Pons (tissue), 1 donor: ENCODE results near the gene STK39.
"Not testable (repeated sequence)": the region's sequence is repeated elsewhere in the genome, so short reads cannot be mapped to it uniquely, and the experiment has no call there.

ENCODE experiments used
- DNase-seq: peaks from one replicate; pipeline ENCODE4 v3.0.0-alpha.2; 2016; ENCODE audit warnings: low spot score

The STK39 gene

DNA sequence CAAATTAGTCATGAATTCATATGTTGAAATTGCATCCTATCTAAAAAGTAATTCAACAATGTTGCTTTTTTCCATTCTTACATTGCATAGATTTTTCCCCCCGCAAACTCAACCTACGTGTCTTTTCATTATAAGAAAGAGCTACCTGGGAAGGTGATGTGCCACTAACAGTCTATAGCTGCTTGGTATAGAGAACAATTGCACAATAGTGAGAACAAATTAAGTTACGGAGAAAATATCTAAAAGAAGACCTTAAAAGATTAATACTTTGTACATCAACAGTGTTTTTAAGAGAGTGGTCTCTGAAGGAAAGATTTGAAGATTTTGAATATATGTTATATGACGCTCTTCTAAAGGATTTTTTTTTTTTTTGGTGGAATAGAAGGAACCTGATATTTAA, 111.8 kb downstream of the STK39 start:
- DNase-seq, result no peak

DNA sequence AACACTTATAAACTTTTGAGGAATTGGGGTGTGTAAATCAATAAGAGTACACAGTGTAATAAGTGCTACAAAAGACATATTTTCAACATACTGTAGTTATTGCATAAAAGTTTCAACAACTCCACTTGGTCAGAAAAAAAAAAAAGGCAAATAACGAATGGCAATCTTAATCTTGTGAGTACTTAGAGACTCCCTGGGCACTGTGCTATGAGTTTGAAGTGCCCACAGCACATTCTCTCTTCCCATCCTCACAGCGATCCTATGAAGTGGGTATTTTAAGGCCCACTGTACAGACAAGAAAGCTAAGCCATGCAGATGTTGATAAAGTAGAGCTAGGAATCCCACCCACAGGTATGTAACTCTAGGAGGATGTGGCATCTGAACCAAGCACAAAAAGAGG, 112.3 kb downstream of the STK39 start:
- DNase-seq, result no peak

DNA sequence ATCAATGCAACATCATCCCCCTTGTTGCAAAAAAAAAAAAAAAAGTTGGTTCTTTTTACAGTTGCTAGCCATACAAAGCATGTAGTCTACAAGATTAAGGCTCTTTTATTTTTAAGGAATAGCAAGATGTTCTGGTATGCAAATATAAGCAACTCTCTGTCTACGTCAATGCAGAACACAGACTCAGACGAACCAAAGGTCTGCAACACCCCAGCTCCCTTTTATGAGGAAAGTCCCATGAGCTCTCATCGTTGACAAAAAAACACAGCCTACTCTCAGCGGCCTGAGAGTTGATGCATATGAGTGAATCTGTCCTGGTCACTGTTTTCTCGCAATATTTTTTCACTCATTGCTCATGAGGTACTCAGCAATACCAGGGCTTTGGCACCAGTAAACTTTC, 112.9 kb downstream of the STK39 start:
- DNase-seq, result no peak

DNA sequence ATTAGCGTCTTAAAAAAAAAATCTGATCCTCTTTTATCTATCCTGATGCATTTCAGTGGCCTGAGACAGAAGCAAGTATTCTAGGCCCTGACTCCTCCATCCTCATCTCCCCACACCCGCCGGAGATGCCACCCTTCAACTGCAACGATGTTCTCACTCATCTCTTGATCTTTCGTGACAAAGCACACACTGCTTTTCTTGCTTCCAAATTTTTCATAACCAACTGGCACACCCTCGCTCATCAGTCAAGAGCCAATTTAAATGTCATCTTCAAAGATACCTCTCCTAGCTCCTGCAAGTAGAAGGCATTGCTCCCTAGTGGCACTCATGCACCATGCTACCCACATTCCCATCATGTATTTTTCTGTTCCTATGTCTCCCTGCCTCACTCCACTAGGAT, 115.0 kb downstream of the STK39 start:
- no peak for DNase-seq

DNA sequence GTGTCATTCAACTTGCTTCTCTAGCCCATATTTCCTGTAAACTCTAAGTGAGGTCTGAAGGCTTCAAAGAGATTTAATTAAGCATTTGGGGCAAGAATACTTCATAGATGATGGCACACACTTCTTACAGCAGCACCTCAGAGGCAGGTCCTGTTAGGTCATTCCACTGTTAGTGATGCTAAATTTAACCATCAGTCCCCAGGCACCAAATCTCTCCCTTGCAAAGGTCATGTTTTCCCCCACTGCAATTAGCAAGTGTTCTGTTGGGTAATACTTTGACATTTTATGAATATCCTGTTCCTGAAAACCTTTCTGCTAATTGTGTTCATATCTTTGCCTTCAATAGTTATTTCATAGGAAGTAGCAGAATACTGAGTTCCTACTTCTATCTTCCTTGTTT, 117.0 kb downstream of the STK39 start:
- no peak for DNase-seq

DNA sequence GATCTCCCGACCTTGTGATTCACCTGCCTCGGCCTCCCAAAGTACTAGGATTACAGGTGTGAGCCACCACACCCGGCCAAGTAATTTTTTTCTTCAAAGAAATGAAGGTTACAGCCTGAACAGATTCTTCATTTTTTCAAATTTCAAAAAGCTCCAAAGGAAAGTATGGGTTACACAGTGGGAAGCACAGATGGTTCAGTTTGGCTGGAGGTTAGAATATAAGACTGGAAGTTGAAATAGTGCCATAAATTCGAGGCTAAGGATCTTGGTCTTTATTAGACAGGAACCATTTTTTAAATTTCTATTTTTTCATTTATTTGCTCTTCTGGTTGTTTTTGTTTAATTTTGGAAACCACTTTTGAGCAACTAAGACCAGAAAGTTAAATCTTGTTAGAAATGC, 120.0 kb downstream of the STK39 start:
- DNase-seq, result no peak

DNA sequence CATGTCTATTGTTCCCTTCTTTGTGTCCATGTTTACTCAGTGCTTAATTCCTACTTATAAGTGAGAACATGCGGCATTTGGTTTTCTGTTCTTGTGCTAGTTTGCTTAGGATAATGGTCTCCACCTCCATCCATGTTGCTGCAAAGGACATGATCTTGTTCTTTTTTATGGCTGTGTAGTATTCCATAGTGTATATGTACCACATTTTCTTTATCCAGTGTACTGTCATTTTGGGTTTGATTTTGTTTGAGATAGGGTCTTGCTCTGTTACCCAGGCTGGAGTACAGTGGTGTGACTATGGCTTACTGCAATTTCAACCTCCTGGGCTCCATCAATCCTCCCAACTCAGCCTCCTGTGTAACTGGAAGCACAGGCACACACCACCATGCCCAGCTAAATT, 125.2 kb downstream of the STK39 start:
- DNase-seq, result not testable (repeated sequence)

DNA sequence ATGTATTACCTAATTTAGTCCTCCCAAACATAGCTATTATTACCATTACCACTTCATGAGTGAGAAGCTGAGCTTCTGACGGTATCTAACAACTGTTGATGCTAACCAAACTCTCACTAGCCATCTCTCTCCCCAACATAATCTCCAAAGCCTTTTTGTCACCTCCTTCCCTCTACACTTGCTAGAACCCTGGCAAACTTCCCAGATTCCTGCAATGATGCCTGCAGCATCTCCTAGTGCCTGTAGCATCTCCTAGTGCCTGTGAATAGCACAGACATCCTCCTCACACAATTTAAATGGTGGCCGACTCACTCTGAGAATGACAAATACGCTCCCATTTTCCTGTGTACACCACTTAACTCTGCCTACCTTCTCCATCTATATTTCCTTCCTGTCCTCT, 126.7 kb downstream of the STK39 start:
- DNase-seq, result no peak

DNA sequence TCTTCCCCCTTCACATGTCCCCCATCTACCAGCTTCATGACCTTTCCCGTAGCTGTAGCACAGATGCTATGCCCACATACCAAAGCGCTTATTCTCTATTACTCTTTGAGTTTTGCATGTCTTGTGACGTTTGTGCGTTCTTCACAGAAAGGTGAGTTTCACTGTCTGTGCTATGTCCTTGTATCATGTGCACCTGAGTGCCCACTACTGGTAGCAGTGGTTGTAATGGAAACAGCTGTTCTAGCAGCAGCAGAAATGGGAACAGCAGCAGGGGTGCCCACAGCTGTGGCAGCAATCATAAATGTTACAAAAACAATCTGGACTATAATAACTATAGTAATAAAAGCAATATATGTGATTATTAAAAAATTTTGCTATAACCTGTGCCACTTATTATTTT, 127.1 kb downstream of the STK39 start:
- no peak for DNase-seq

DNA sequence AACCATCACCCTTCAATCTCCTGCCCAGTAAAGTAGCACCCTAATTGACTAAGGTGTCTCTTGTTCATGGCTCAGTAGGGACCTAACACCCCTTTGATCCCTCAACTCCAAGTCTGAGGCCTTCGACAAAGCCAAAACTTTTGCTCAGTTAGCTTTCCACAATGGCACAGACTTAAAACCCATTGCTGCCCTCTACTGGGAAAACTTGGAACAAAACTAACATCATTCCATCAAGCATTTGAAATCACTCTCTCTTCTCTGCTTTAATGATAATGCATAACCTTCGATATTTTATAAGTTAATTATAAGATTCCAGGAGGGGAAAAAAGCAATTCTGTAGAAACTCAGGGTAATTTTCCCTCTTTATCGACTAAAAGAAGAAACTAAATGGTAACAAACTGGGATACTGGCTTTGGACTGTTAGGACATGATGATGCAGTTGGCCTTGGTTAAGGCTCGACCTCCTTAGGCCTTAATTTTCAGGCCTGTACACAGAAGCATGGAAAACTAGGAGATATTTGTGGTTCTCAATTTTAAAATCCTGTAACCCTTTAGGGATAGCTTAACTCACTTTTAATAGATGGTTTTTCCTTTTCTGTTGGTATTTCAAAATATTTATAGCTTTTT, 127.8 kb downstream of the STK39 start:
- DNase-seq, result peak; percentile 79

DNA sequence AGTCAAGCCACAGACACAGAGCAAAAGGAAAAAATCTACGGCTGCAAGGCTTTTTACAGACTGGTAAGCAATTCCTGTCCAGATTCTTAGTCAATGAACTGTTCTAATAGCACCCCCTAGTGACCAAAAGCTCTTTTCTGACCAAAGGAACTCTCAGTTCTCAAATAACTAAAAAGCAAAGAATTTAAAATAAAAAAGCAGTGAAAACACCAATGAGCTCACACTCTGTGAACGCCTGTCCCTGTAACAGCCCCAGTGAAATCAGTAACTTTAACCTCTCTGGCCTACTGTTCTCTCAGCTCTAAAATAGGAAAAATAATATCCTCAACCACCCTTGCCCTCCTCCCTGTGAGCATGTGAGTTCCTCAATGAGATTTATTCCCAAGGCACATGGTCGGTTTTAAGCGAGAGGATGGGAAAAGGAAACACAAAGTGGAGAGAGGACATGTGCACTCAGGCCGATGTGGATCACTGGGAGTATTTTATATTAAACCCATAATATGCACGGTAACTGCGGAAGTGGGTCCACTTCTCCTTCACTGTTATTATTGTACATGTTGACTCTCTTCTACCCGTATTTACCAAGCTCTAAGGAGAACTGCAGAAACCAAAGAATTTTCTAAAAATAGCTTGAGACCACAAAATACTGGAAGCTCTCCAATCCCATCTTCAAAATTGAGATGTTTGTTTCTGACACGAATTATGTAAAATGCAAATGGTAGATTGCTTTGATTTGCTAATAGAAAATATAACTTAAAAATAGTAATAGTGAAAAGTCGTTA, 128.5 kb downstream of the STK39 start:
- DNase-seq, result peak; percentile 87

DNA sequence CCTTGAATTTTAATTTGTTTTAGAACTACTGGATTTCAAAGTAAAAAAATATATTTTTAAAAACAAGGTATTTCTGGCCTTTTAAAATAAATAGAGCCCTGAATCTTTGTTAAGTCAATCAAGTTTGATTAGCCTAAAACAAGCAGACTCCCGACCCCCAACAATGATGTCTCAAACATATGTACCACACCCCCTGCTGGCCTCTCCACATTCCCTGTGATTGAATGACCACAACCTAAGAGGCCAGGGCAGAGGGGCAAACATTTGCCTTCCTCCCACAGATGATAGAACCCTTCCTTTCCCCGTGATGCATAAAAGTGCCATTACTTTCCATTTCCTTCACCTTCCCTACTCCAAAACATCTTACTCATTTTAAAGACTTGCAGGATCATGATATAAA, 130.9 kb downstream of the STK39 start:
- no peak for DNase-seq

DNA sequence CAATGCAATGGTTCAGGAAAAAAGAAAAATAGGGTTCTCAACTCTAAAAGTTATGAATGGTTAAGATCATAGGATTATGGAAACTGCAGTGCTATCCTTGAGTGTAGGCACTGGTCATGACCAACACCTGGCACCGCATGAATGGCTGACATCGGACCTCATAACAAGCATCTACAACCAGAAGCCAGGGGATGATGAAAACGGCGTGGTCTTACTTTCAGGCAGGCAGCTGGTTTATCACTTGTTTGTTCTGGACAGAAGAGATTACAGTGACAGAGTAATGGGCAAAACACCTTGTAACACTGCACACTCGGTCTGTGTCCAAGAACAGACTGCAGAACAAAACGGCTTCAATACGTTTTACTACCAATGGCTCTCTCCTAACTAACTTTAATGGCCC, 132.8 kb downstream of the STK39 start:
- DNase-seq, result no peak

DNA sequence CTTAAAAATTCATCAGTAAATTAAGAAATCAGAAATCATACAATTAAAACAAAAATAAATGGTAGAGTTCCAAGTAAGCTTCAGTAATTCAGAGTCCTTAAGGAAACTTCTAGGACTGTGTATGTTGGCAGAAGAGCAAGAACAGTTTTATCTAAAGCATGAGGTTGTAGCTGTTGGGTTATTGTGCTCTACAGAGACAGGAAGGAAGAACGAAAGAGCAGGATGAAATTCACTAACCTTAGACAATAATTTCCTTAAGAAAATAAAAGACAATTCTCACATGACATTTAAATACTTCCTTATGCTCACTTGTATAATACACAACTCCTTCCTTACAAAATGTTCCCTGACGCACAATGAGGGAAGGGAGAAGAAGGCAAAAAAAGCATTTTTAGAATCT, 133.4 kb downstream of the STK39 start:
- DNase-seq, result no peak

DNA sequence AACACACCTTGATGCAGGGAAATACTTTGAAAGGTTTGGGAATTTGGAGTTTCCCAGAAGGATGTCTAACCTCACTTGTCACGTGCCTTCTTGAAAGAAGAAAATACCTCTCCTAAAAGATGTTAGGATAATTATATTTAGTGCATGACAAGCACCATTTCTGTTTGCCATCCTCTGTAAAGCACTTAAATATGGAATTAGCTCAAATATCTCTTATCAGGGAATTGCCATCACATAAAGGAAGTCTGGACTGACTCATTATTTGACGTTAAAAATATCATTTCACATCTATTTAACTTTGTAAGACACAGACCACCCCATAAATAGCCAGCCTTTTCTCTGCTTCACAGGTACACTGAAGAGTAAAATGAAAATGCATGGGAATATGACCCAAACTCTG, 140.1 kb downstream of the STK39 start:
- DNase-seq, result no peak

DNA sequence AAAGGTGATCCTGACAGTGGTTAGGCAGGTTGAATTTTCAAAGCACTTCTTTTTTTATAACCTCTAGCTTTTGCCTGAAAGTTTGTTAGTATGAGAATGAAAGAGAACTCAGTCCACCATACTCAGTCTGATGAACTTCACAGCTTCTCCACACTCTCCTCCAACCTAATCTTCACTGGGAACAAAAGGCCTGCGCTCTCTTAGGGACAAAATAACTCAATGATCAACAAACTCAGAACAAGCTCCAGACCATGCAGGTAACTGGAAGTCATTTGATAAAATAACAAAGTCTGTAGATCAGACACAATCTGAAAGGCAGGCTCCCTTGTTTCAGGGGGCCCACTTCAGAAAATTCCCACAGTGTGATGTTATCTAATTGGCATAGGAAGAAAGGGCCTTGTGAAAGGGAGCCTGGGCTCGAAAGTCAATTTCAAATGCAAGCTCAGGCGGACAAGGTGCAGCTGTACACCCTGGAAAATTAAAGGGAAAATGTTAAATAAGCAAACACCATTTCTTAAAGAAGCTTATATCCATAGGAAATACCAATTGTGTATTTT, 142.2 kb downstream of the STK39 start:
- DNase-seq, result no peak

DNA sequence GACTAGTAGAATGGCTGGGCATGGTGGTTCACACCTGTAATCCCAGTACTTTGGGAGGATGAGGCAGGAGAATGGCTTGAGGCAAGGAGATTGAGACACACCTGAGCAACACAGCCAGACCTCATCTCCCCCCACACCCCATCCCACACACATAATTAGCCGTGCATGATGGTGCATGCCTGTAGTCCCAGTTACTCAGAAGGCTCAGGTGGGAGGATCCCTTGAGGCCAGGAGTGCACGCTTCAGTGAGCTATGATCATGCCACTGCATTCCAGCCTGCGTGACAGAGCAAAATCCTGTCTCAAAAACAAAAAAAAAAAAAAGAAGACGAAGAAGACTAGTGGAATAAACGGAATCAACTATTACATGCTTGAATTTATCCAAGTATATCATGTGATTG, 150.0 kb downstream of the STK39 start:
- DNase-seq, result no peak

DNA sequence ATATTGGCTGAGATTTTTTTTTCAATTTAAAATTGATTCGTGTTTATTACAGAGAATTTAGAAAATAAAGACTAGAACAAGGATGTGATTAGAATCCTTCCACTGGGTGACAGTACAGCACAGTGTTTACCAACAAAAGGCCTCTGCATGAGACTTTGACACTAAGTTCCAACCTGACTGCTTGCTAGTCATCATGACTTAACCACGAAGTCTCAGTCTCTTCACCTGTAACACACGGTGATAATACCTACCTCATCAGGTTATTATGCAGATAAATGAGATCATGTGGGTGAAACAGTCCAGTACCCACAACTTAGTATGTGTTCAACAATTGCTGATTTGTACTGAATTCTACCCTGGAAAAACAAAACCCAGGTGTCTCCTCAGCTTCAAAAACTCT, 151.2 kb downstream of the STK39 start:
- DNase-seq, result no peak

DNA sequence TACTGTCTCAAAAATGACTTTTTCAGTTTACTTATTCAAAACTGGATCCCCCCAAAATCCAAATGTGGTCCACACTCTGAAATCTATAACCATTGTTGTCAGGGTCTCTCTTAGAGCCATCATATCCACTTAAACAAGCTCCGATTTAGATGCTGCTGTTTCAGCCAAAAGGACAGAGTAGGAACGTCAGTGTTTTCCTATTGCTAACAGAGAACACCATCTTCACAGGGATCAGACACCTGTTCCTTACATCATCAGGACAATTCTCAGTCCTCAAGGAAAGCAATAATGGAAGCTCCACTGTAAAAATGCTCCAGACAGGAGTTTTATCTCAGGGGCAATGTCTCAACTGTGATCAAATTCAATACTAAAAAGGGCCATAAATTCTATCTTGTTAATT, 155.4 kb downstream of the STK39 start:
- DNase-seq, result no peak

DNA sequence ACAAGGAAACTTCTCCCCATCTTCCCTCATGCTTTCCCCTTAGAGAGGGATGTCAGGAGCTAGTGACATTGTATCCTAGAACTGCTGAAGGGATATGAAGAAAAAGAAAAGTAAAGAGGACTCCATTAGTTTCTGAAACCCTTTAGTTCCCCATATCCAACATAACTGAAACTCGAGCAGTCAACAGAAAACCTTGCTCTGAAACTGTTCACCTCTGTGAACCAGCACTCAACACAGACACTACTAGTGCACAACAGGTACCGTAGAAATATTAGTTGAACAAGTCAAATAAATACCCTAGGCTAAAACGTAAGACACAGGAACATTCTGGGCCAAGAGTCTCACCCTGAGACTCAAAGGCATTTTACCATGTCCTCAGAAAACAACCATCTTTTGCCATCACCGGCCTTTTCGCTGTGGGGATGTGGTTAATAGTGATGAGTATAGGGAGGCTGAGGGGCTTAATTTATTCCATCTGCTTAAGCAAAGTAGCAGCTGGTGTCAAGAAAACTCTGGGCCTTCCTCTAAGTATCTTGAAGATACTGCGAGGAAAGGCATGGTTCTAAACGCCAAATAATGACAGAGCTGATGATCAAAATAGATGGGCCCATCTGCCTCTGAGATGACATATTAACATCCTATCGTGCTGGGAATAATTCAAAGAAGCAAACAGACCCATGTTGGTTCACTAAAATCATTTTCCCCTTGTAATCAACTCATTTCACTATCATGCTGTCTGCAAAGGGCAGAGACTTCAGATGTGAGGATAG, 156.8 kb downstream of the STK39 start:
- DNase-seq, result no peak

DNA sequence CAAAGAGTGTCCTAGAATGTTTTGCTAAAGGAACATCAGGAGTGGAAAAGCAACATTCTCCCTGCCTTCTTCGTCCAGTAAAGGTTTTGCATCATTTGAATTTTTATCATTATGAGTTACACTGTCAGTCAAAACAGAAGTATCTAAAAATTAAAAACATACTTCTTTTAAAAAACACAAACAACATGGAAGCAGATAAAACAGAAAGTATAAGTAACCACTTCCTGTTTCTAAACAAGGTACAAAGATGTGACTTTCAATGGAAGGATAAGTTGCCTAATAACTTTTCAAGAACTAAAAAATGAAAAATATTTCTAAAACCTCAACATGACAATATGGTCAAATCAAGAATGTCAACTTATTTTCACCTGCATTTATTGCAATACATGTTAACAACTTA, 158.2 kb downstream of the STK39 start:
- DNase-seq, result no peak

DNA sequence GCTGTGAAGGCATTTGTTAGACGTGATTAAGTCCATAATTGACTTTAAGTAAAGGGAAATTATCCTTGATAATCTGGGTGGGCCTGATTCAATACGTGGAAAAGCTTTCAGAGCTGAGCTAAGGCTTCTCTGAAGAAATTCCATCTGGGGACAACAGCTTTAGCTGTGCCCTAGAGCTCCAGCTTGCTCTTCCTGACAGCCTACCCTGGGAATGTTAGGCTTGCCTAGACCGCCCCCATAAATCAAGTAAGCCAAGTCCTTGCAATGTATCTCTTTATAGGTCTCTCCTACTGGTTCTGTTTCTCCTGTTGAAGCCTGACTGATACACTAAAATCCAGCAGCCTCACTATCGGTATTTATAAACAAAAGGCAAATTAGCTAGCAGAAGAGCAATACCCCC, 160.0 kb downstream of the STK39 start:
- no peak for DNase-seq

DNA sequence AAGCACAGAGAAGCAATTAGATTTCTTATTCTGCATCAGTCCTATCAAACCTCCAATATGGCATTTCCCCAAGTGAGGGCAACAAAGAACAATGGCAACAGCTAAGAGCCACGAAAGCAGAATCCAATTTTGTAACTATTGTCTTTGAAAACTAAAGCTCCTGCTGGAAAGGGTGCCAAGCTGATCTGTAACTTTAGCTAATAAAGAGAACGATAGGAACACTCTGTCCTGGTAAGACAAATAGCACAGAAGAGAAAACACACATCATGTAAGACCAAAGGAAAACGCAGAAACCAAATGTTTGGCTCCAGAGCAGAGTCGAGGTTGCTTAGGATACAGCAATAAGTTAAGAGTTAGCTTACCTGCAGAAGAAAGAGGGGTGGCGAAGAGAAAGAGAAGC, 160.5 kb downstream of the STK39 start:
- peak; percentile 94 for DNase-seq
